LNCAP (cell line): ENCODE results near the gene TMEM139.

Source experiments
- TF ChIP-seq, protein P1 (sequence below): fragments of 450-650 bp; IDR thresholded peaks from 2 replicates; pipeline ENCODE4 v1.5.1; 2017; ENCODE audit warnings: mild to moderate bottlenecking

Gene TMEM139

DNA sequence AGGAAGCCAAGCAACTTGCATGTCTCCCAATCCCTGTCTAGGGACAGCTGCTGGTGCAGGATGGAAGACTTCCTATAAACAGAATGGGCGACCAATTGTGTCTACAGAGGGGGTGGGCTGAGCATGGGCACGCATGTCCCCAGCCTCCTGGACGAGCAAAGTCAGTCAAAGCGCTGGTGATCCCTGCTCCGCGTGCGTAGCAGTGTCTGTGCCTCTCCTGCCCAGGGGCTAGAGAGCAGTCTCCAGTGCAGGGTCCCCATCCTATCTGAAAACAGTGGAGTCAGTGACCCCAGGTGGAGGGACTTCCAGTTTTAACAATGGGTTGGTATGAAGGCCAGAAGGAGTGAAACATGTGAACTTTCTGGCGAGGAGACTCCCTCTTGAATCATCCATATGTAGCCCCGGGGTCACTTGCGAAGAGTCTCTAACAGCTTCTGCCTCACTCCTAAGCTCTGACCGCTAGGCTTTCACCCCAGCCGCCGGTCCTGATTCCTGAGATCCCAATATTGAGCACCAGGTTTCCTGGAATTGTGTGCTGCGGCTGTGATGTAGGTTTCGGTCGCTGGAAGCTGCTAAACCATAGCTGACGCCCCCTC is 2.7 kb downstream of the TMEM139 start:
- TF ChIP-seq, protein P1, sequence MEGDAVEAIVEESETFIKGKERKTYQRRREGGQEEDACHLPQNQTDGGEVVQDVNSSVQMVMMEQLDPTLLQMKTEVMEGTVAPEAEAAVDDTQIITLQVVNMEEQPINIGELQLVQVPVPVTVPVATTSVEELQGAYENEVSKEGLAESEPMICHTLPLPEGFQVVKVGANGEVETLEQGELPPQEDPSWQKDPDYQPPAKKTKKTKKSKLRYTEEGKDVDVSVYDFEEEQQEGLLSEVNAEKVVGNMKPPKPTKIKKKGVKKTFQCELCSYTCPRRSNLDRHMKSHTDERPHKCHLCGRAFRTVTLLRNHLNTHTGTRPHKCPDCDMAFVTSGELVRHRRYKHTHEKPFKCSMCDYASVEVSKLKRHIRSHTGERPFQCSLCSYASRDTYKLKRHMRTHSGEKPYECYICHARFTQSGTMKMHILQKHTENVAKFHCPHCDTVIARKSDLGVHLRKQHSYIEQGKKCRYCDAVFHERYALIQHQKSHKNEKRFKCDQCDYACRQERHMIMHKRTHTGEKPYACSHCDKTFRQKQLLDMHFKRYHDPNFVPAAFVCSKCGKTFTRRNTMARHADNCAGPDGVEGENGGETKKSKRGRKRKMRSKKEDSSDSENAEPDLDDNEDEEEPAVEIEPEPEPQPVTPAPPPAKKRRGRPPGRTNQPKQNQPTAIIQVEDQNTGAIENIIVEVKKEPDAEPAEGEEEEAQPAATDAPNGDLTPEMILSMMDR, result no peak

- TF ChIP-seq, protein P1, result no peak
Observed at GRCh38 chr7:143287935-143288826, 3.4 kb downstream of the TMEM139 start, which contains the start of gene CASP2. Gene CASP2 (plus strand): TSS chr7:143288351. CDS start chr7:143288456, 105 bp downstream.

GRCh38 chr7:143288836-143289235 is 4.1 kb downstream of the TMEM139 start:
- TF ChIP-seq, protein P1, result no peak

GRCh38 chr7:143289421-143289820 is 4.7 kb downstream of the TMEM139 start:
- TF ChIP-seq, protein P1, result no peak

GRCh38 chr7:143290293-143290692 is 5.5 kb downstream of the TMEM139 start:
- TF ChIP-seq, protein P1, result no peak

GRCh38 chr7:143292876-143293275 is 8.1 kb downstream of the TMEM139 start:
- TF ChIP-seq, protein P1, result no peak

DNA sequence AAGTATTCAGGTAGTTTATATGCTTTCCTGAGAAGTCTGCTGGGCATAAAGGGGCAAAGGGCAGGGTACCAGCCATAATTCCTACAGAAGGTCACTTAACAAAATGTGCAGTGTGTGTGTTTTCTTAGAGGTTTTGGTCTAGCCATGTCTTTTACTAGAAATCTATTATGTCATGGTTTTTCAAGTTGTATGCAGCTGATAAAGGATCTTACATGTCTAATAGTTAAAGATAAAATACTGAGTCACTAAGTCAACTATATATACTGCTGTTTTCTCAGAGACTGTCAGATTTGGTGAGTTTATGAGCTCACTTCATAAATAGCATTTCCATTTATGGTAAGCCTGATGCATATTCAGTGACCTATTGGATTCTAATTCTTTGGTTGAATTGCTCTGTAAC is 11.1 kb downstream of the TMEM139 start:
- TF ChIP-seq, protein P1, result no peak
